GM21529 (cell line): ENCODE data around the gene INPP5K.
A peak's percentile ranks its signal among the peaks of the same experiment; 100 is the strongest.
"Not testable (repeated sequence)": the region's sequence is repeated elsewhere in the genome, so short reads cannot be mapped to it uniquely, and the experiment has no call there.

ENCODE experiments used
- ATAC-seq: cut with Tn5 transposase; IDR thresholded peaks from one replicate; pipeline ENCODE4 v1.9.1; 2021; ENCODE audit not compliant: unreplicated experiment

Gene INPP5K

GRCh38 chr17:1548032-1548431 is 31.6 kb upstream of the INPP5K start:
- no peak for ATAC-seq

- no peak for ATAC-seq
These were observed 30.0 kb upstream of the INPP5K start for GRCh38 chr17:1546292-1546922.

- ATAC-seq, result no peak
These were observed 29.2 kb upstream of the INPP5K start for GRCh38 chr17:1545618-1546017.

- ATAC-seq, result no peak
These were observed 25.9 kb upstream of the INPP5K start for GRCh38 chr17:1542316-1542715.

- ATAC-seq, result no peak
These were observed 25.0 kb upstream of the INPP5K start for GRCh38 chr17:1541367-1541904.

GRCh38 chr17:1539811-1540210 is 23.4 kb upstream of the INPP5K start:
- ATAC-seq, result no peak

GRCh38 chr17:1535737-1536136 is 19.3 kb upstream of the INPP5K start:
- ATAC-seq, result no peak

GRCh38 chr17:1533661-1534325 is 17.4 kb upstream of the INPP5K start:
- no peak for ATAC-seq

GRCh38 chr17:1532836-1533602 is 16.6 kb upstream of the INPP5K start:
- no peak for ATAC-seq

- no peak for ATAC-seq
These were observed 13.5 kb upstream of the INPP5K start for GRCh38 chr17:1529863-1530262.

GRCh38 chr17:1526876-1527275 is 10.5 kb upstream of the INPP5K start:
- not testable (repeated sequence) for ATAC-seq

GRCh38 chr17:1522626-1523025 is 6.2 kb upstream of the INPP5K start:
- ATAC-seq, result no peak

GRCh38 chr17:1521086-1521640 is 4.8 kb upstream of the INPP5K start:
- ATAC-seq, result no peak

- no peak for ATAC-seq
These were observed 3.3 kb upstream of the INPP5K start for GRCh38 chr17:1519678-1520077.

- no peak for ATAC-seq
These were observed 2.0 kb upstream of the INPP5K start for GRCh38 chr17:1518410-1518809.

GRCh38 chr17:1515640-1516387 is 598 bp downstream of the INPP5K start:
- ATAC-seq, result peak; percentile 32

- ATAC-seq, result no peak
These were observed 4.1 kb downstream of the INPP5K start for GRCh38 chr17:1512351-1512750.

- ATAC-seq, result no peak
These were observed 4.6 kb downstream of the INPP5K start for GRCh38 chr17:1511756-1512321.

GRCh38 chr17:1511290-1511689 is 5.1 kb downstream of the INPP5K start:
- ATAC-seq, result no peak

- no peak for ATAC-seq
These were observed 7.0 kb downstream of the INPP5K start for GRCh38 chr17:1509290-1509881.
